Adrenal gland (tissue), 12 donors: ENCODE measurements around the gene FSD1. TPM values are rescaled to one million over a fixed set of nuclear protein-coding genes. Genes with fewer than 3 reads are reported as not detected.
A peak's percentile ranks its signal among the peaks of the same experiment; 100 is the strongest.

Experiments
- DNase-seq, 7 donors: peaks; one replicate each; pipeline ENCODE4 v3.0.0-alpha.2; 2019 to 2020
- H3K27ac ChIP-seq, 5 donors: fragments of 200-600 bp; sonication (generic) in 4 of 5; 1 replicate in 3 of 5; 2 replicates in 2 of 5; pipeline versions ENCODE4 v1.5.1 to v1.8.0; 2016 to 2020; ENCODE audit warnings: mild to moderate bottlenecking in 1 of 5
- H3K27me3 ChIP-seq: fragments of 200-600 bp; 2 replicates; pipeline ENCODE4 v1.8.0; 2021
- H3K36me3 ChIP-seq, 2 donors: fragments of 200-600 bp; replicated peaks in 1 of 2; 1 replicate in 1 of 2; 2 replicates in 1 of 2; pipeline versions ENCODE4 v1.5.1 to v1.8.0; 2018 to 2022
- H3K4me1 ChIP-seq, 2 donors: fragments of 200-600 bp; replicated peaks in 1 of 2; 1 replicate in 1 of 2; 2 replicates in 1 of 2; pipeline versions ENCODE4 v1.5.1 to v1.8.0; 2018 to 2021
- H3K4me3 ChIP-seq, 4 donors: fragments of 200-600 bp; sonication (generic) in 3 of 4; one replicate each; pipeline ENCODE4 v1.5.1; 2016 to 2018
- H3K9me3 ChIP-seq, 3 donors: fragments of 200-600 bp; sonication (generic) in 1 of 3; replicated peaks in 1 of 3; 1 replicate in 2 of 3; 2 replicates in 1 of 3; pipeline versions ENCODE4 v1.5.1 to v1.8.0; 2016 to 2021
- POLR2A ChIP-seq, 2 donors: fragments of 450-650 bp; IDR thresholded peaks; one replicate each; pipeline ENCODE4 v1.6.1; 2017; ENCODE audit warnings: antibody characterized with exemption in 2 of 2, mild to moderate bottlenecking in 2 of 2, moderate library complexity in 1 of 2
- WGBS, 4 donors: extraction: QIAGEN DNeasy Blood & Tissue Kit in 2 of 4; methylation state at CpG; one replicate each; pipeline versions ENCODE4 v1.1.5 to v1.1.7; 2013 to 2017; 5-methylcytosine and 5-hydroxymethylcytosine counted together
- intact Hi-C, 2 donors: fragments of 100-400 bp; cut with DNase I; formaldehyde crosslinking; loops; one replicate each; pipeline versions ENCODE4 v1.14.1 to v1.15.0; 2022 to 2023
- polyA plus RNA-seq, 3 donors: library from polyadenylated mRNA; stranded (reverse); fragments of 200-250 nt in 2 of 3; fragments of 350-450 nt in 1 of 3; fragmentation: Illumina TruSeq in 1 of 3; extraction: RNeasy Lipid Tissue Mini Kit (QIAGEN cat#74804) in 1 of 3; gene quantifications; one replicate each; pipeline ENCODE4 v1.2.3, GENCODE V29; 2013 to 2014
- total RNA-seq, 9 donors: library from RNA; depleted of rRNA in 4 of 9; stranded (reverse); fragments of >200 nt in 4 of 9; fragments of 120-200 nt in 1 of 9; fragmentation: NEBNext Ultra II Directional in 1 of 9; extraction: Animal tissue kit (Norgen Biotek cat#: 25700) in 1 of 9; gene quantifications; one replicate each; pipeline versions ENCODE4 v1.1.0 to v1.2.4, GENCODE V29; 2013 to 2023
- TF ChIP-seq, protein P1 (sequence below), 6 experiments: fragments of 450-650 bp in 4 of 6; fragments of 200-600 bp in 2 of 6; sonication (generic) in 1 of 6; IDR thresholded peaks; 1 replicate in 5 of 6; 2 replicates in 1 of 6; pipeline versions ENCODE4 v1.5.1 to v1.8.0; 2016 to 2021; ENCODE audit warnings: antibody characterized with exemption in 6 of 6, mild to moderate bottlenecking in 2 of 6, moderate library complexity in 1 of 6
- donor health status: healthy with polysubstance abuse.
- donor health status: Bipolar disorder and iron deficiency.
- donor health status: DM: yes; HTN: yes; CAD: no.
- donor health status: DM: no; HTN: no; CAD: no.
- donor health status: DM: no; HTN: no; CAD: no.
- donor health status: DM: yes; HTN: yes; CAD: no.

The FSD1 gene
- total and polyA plus RNA-seq, 12 donors: 0.34 to 7.2 (median 1.2) TPM; not detected in 3

DNA sequence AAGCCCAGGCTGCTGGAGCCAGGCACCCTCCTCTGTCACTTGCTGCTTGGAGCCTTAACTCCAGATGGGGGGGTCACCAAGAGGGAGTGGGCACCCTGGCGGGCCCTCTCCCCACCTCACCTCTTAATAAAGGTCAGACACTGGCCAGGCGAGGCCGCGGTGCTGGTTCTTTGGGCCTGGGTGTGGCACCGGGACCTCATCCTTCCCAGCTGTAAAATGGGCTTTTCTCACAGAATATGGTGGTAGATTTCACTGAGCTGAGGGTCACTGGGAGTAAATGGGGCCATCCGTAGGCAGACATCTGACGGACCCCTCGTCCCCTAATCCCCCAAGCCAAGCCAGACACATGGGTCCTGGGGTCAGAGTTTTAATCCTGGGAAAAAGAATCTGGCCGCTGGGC lies 19.3 kb downstream of the FSD1 start:
- intact Hi-C loops: no loop called here
- Histone ChIP-seq H3K36me3 (no peaks in the 10 kb centered on the region), H3K27me3 (no peaks in the 10 kb centered on the region), H3K4me3 (no peak overlapping the region), H3K4me1 (peaks cover 2 to 13% of the 10 kb centered on the region in 2 donors), H3K27ac (no peak overlapping the region), H3K9me3 (no peaks in the 10 kb centered on the region)
- WGBS, 4 donors: 91 to 94% (median 93%) methylated on average over 8 to 9 of the region's 9 CpGs
- peak in 1 of 7 donors; percentile 25 for DNase-seq
- TF ChIP-seq, protein P1, sequence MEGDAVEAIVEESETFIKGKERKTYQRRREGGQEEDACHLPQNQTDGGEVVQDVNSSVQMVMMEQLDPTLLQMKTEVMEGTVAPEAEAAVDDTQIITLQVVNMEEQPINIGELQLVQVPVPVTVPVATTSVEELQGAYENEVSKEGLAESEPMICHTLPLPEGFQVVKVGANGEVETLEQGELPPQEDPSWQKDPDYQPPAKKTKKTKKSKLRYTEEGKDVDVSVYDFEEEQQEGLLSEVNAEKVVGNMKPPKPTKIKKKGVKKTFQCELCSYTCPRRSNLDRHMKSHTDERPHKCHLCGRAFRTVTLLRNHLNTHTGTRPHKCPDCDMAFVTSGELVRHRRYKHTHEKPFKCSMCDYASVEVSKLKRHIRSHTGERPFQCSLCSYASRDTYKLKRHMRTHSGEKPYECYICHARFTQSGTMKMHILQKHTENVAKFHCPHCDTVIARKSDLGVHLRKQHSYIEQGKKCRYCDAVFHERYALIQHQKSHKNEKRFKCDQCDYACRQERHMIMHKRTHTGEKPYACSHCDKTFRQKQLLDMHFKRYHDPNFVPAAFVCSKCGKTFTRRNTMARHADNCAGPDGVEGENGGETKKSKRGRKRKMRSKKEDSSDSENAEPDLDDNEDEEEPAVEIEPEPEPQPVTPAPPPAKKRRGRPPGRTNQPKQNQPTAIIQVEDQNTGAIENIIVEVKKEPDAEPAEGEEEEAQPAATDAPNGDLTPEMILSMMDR (IDR thresholded peaks at IDR 0.05): no peak
- TF ChIP-seq POLR2A (IDR thresholded peaks at IDR 0.05): no peak

DNA sequence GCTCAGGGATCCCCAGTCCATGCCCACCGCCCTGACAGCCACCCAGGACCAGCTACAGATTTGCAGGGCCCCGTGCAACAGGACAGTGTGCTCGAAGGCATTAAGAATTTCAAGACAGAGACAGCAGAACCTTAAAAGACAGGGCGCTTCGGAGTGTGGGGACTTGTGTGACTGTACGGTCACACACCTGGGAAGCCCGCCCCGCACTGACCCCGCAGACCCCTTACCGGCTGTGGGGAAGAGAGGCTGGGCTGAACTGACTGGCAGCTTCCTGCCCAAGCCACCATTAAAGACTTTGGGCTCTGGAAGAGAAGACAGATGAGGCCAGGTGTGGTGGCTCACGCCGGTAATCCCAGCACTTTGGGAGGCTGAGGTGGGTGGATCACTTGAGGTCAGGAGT lies 19.8 kb downstream of the FSD1 start:
- TF ChIP-seq POLR2A (IDR thresholded peaks at IDR 0.05): no peak
- TF ChIP-seq, protein P1 (IDR thresholded peaks at IDR 0.05): no peak
- no peak for DNase-seq
- Histone ChIP-seq H3K4me3 (no peak overlapping the region), H3K36me3 (no peaks in the 10 kb centered on the region), H3K27ac (no peak overlapping the region), H3K9me3 (no peaks in the 10 kb centered on the region), H3K4me1 (peaks cover 8 to 18% of the 10 kb centered on the region in 2 donors), H3K27me3 (no peaks in the 10 kb centered on the region)
- 83 to 89% (median 87%) methylated on average over 8 to 12 of the region's 12 CpGs for WGBS, 4 donors
- intact Hi-C loops: no loop called here

DNA sequence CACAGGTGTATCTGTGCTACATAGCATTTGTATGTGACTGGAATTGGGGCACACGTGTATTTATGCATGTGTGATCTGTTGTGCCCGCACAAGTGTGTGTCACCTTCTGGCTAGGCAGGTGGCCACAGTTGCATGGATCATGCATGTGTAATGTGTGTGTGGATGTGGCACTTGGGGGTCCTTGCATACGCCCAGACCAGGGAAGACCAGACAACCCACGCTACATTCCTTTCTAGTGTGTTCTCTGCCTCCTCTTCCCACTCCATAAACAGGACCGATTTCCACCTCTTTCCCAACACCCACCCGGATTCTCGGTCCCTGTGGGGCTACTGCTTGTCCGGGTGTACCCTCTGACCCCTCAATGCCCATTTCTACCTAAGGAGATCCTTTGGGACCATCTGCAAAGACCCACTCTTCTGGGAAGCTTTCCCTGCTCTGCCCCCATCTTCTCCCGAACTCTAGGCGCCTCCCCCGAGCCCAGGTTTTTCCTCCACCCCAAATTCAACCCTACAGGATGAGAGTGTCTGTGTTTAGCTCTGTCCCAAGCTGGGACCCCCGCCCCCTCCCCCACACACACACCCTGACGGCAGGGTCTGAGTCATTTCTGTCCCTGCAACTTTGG lies 21.9 kb downstream of the FSD1 start:
- no peaks in the 10 kb centered on the region for H3K9me3 ChIP-seq
- H3K27ac ChIP-seq: no peak overlapping the region
- no peak overlapping the region for H3K4me3 ChIP-seq
- DNase-seq: no peak
- no peaks in the 10 kb centered on the region for H3K27me3 ChIP-seq
- 54 to 67% (median 59%) methylated on average over 13 of the region's 13 CpGs for WGBS, 4 donors
- no peaks in the 10 kb centered on the region for H3K36me3 ChIP-seq
- TF ChIP-seq POLR2A (IDR thresholded peaks at IDR 0.05): no peak
- TF ChIP-seq, protein P1 (IDR thresholded peaks at IDR 0.05): no peak
- peaks cover 9 to 20% of the 10 kb centered on the region in 2 donors for H3K4me1 ChIP-seq
- intact Hi-C loops: no loop called here

DNA sequence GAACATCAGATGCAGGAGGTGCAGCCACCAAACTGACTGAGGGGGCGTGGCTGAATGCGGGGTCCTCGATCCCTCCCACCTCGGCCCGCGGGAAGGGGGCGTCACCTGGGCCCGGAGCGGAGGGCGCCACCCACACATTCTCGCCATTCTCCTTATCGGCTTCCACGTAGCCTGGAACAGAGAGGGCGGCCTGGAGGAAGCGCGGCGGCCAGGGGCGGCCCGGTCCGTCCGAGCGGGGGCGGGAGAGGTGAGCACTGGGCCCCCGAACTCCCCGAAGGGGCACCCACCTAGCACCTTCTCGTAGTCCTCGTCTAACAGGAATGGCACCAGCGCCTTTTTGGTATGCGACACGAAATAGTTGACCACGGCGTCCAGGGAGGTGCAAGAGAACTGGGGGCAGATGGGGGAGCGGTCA lies 22.4 kb downstream of the FSD1 start:
- intact Hi-C loops: no loop called here
- 6 to 15% (median 8%) methylated on average over 6 to 33 of the region's 33 CpGs for WGBS, 4 donors
- no peaks in the 10 kb centered on the region for H3K27me3 ChIP-seq
- H3K36me3 ChIP-seq: no peaks in the 10 kb centered on the region
- peak in 2 of 7 donors; percentile 38 to 39 for DNase-seq
- peaks cover 9 to 20% of the 10 kb centered on the region in 2 donors for H3K4me1 ChIP-seq
- no peak overlapping the region for H3K27ac ChIP-seq
- peak overlapping the region in 1 of 4 donors; percentile 62 for H3K4me3 ChIP-seq
- TF ChIP-seq POLR2A (IDR thresholded peaks at IDR 0.05): no peak
- TF ChIP-seq, protein P1 (IDR thresholded peaks at IDR 0.05): no peak
- H3K9me3 ChIP-seq: no peaks in the 10 kb centered on the region
